ENCODE results near the gene HDGFL3.
"Not testable (repeated sequence)": the region's sequence is repeated elsewhere in the genome, so short reads cannot be mapped to it uniquely, and the experiment has no call there.

The HDGFL3 gene

DNA sequence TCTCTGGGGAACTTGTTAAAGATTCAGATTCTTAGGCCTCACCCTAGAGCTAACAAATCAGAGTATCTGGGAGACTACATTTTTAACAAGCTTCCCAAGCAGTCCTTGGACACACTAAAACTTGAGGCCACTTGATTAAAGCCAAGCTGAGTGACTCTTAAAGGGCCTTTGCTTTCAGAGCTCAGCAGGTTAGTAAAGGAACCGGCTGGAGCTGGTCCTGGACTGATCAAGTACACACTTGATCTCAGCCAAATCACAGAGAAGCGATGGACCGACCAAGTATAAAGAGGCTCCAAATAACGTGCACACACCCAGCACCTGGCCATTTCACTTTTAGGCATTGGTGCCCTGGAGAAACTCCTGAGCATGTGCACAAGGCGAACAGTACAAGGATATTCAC lies 113.0 kb downstream of the HDGFL3 start:
- DNase-seq, result no peak

DNA sequence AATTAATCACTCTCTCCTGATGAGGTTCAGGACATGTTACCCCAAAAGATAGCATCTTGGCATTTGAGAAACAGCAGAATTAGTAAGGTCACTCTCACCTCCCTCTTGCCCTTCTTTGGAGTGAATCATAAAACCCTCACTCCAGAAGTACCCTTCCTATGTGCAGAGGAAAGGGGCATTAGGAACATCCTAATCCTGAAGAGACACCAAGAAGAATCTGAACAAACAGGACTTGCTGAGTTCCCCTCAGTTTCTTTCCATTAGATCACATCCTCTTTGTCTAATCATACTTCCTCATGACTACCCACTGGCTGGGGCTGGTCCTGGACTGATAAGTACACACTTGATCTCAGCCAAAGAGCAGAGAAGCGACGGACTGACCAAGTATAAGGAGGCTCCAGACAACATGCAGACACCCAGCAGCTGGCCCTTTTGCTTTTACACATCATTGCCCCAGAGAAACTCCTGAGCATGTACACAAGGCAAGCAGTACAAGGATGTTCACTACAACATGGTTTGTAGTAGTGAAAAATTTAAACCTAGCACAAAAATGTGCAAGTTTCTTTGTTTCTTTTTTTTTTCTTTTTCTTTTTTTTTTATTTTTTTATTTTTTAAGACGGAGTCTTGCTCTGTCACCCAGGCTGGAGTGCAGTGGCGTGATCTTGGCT lies 115.2 kb downstream of the HDGFL3 start:
- DNase-seq, result no peak

DNA sequence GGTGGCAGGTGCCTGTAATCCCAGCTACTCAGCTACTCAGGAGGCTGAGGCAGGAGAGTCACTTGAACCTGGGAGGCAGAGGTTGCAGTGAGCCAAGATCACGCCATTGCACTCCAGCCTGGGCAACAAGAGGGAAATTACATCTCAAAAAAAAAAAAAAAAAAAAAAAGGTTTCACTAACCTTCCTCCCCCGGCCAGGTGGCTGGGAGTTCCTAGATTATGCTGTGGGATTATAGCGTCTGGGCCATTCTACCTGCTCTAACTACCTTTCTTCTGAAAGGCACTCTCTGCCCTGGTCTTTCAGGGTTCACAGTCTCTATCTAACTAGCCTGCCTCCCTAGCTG lies 115.7 kb downstream of the HDGFL3 start:
- DNase-seq, result not testable (repeated sequence)

DNA sequence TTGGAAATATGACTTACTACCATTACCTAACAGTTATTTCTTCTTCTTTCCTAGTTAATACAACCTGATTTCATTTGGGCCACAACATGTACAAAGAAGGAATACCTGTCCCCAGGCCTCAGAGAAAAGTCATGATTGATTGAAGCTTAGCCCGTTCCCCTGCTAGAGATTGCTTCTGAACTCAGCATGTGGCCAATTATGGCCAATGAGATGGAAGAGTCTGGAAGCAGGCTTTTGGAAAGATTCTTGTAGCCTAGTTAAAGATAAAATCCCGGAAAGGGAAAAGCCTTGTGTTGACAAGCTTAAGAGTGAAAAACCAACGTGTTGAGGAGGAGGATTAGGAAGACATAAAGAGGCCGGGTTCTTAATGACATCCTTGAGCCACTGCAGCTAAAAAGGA lies 117.2 kb downstream of the HDGFL3 start:
- DNase-seq, result no peak

DNA sequence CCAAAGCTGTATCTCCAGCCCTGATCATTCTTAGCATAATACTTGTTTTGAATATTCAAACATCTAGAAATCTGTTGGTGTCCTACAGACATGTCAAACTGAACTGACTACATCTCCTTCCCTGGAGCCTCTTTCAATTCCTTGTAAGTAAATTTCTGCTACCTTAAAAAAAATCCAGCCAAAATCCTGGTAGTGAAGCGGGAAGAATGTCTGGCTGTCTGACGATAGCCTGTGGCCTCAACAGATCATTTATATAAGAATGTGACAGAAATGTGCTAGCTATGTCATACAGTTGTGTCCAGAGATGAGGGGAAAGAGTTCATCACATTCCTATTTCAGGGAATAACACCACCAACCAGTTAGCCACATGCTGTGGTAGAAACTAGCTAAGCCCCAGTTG lies 118.7 kb downstream of the HDGFL3 start:
- no peak for DNase-seq

DNA sequence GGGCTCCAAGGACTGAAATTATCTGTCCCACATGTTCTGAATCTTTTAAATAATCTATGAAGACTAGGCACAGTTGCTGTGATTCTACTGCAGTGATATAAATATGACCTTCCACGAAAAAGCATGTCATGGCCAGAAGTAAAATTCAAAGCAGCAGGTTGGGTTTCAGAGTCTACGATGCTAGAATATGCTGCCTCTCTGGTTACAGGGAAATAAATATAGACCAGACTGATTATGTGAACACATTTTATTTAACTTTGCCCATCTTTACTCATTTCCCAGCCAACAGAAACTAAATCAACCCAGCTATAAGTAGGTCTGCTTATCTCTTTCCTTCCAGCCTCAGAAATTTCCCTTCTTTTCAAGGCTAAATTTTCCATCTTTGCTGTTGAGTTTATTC lies 120.0 kb downstream of the HDGFL3 start:
- no peak for DNase-seq

DNA sequence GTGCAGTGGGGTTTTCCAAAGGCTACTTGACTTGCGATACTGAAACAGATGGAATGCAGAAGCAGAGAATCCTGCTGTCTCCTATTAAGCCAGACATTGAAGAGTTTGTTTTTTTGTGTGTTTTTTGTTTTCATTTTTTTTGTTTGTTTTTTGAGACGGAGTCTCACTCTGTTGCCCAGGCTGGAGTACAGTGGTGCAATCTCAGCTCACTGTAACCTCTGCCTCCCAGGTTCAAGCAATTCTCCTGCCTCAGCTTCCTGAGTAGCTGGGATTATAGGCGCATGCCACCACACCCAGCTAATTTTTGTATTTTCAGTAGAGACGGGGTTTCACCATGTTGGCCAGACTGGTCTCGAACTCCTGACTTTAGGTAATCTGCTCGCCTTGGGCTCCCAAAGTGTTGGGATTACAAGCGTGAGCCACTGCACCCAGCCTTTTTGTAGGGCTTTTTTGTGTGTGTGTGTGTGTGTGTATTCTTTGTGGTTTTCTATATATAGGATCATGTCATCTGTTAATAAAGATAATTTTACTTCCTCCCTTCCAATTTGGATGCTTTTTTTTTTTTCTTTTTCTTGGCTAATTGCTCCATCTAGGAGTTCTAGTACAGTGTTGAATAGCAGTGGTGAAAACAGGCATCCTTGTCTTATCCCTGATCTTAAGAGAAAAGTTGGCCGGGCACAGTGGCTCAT lies 121.6 kb downstream of the HDGFL3 start:
- DNase-seq, result not testable (repeated sequence)

DNA sequence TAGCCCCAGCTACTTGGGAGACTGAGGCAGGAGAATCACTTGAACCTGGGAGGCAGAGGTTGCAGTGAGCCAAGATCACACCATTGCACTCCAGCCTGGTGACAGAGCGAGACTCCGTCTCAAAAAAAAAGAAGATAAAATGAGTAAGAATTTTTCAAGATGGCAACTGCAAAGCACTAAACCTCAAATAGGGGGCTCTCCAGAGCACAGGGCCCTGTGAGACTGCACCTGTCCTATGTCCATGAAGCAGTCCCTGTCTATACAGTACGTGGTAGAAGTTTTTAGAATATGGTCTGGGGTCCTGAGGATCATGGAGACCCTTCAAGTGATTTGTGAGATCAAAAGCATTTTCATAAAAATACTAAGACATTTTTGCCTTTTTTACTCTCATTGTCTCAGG lies 122.2 kb downstream of the HDGFL3 start:
- not testable (repeated sequence) for DNase-seq

DNA sequence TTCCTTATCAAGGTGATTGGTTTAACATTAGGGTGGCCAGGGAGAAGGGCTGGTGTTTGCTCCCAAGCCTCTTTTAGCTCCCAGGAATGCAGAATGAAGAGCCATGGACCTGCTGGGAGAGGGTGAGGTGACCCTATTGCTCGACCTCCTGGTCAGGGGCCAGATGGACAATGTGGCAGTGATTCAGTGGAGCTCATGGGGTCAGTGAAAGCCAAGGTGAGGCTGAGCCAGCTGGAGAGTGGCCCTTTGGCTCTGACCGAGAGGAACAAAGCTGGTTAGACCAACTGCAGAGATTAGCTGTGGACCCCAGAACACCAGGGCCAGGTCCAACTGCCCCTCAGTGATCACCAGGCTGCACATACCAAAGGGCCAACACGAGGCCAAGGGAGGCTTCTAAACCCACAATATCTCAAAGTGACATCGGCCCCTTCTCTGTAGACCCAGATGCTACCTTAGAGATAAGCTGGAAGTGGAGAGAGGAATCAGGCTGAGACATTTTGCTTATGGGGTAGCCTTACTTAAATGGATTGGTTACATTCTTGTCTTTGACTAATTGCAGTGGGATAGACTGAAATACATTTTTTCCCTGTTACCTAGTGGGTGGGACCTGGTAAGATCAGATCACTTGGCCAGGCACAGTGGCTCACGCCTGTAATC lies 124.8 kb downstream of the HDGFL3 start:
- no peak for DNase-seq

DNA sequence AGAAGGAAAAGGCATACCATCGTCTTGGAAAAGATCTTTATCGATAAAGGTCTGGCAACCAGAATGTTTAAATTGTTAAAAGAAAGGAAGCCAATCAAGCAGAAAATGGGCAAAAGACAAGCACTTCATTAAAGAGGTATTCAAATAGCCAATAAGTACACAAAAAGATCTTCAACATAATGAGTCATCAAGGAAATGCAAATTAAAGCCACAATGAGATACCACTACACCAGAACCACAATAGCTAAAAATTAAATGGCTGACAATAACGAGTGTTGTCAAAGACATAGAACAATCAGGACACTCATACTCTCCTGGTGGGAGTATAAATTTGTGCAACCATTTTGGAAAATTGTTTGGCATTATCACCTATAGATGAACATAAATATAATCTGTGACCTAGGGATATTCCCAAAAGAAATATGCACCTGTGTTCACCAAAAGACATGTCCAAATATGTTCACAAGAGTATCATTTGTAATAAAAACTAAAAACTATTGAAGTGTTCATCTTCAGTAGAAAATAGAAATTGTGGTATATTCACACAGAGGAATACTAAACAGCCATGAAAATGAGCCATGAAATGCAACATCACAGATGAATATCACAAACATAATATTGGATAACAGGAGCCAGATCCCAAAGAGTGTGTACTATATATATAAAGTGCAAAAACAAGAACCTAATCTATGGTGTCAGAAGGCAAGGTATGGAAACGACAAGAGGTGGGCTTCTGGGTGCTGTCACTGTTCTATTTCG lies 126.2 kb downstream of the HDGFL3 start:
- no peak for DNase-seq

DNA sequence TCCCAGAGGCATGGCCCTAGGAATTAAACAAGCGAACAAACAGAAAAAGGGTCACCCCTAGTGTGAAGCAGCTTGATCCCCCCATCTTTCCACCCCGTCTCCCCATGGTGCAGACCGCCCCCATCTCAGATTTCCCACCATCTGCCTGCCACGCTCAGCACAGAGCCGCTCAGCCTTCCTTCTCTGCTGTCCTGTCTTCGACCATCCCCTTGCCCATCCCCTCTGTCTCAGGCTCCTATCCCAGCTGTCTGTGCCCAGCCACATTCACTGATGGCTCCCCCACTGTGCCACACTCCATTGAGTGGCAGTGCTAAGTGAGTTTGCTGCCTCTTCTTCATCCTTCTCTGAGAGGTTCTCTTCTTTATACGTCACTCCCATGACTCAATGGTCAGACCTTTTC lies 128.9 kb downstream of the HDGFL3 start:
- DNase-seq, result no peak
